Fibroblast of skin of right biceps (primary cell): ENCODE measurements around the gene VARS1.
"Not testable (repeated sequence)": the region's sequence is repeated elsewhere in the genome, so short reads cannot be mapped to it uniquely, and the experiment has no call there.

ENCODE experiments used
- DNase-seq: peaks from one replicate; pipeline ENCODE4 v3.0.0-alpha.2; 2013

The VARS1 gene

GRCh38 chr6:31821301-31822035 is 25.9 kb upstream of the VARS1 start:
- peak; percentile 45 for DNase-seq

GRCh38 chr6:31820399-31820798 is 24.8 kb upstream of the VARS1 start:
- not testable (repeated sequence) for DNase-seq

GRCh38 chr6:31819871-31820299 is 24.3 kb upstream of the VARS1 start:
- no peak for DNase-seq

- not testable (repeated sequence) for DNase-seq
These were observed 22.5 kb upstream of the VARS1 start for GRCh38 chr6:31817929-31818511.

- DNase-seq: not testable (repeated sequence)
These were observed 21.8 kb upstream of the VARS1 start for GRCh38 chr6:31817133-31817928.

GRCh38 chr6:31815025-31815838 is 19.7 kb upstream of the VARS1 start, which contains the start of the genes HSPA1A and HSPA1L:
Gene HSPA1A, plus strand, starts transcription at chr6:31815543. Its CDS starts 214 bp downstream, at chr6:31815757.
Gene HSPA1L, minus strand, starts transcription at chr6:31815283. Its CDS starts 3,311 bp downstream, at chr6:31811972.
- DNase-seq: peak; percentile 98

- peak; percentile 99 for DNase-seq
These were observed 19.1 kb upstream of the VARS1 start for GRCh38 chr6:31814677-31815024.

- DNase-seq: no peak
These were observed 17.9 kb upstream of the VARS1 start for GRCh38 chr6:31813465-31813849.

- no peak for DNase-seq
These were observed 16.1 kb upstream of the VARS1 start for GRCh38 chr6:31811645-31812044.

GRCh38 chr6:31808599-31808998 is 13.0 kb upstream of the VARS1 start:
- not testable (repeated sequence) for DNase-seq

GRCh38 chr6:31806470-31807272 is 11.1 kb upstream of the VARS1 start, which contains the start of gene LSM2:
Gene LSM2, minus strand, starts transcription at chr6:31806966. Its CDS starts 209 bp downstream, at chr6:31806757.
- peak; percentile 96 for DNase-seq

GRCh38 chr6:31805939-31806469 is 10.5 kb upstream of the VARS1 start:
- no peak for DNase-seq

- not testable (repeated sequence) for DNase-seq
These were observed 5.7 kb upstream of the VARS1 start for GRCh38 chr6:31801031-31801927.

- DNase-seq: peak; percentile 28
These were observed 4.2 kb upstream of the VARS1 start for GRCh38 chr6:31799781-31800180.

GRCh38 chr6:31797588-31797987 is 2.0 kb upstream of the VARS1 start:
- DNase-seq: no peak

GRCh38 chr6:31796993-31797385 is 1.4 kb upstream of the VARS1 start:
- DNase-seq: no peak

- no peak for DNase-seq
These were observed 511 bp downstream of the VARS1 start for GRCh38 chr6:31794866-31795615.

- peak; percentile 44 for DNase-seq
These were observed 1.2 kb downstream of the VARS1 start for GRCh38 chr6:31794294-31794865.

GRCh38 chr6:31793927-31794245 is 1.7 kb downstream of the VARS1 start:
- not testable (repeated sequence) for DNase-seq
